Measurements from ENCODE around the gene UHRF2. TPM values are rescaled to one million over a fixed set of nuclear protein-coding genes. Genes with fewer than 3 reads are reported as not detected.

UHRF2 gene
- total RNA-seq, 2 experiments from 2014 or later = 141 to 149 TPM

DNA sequence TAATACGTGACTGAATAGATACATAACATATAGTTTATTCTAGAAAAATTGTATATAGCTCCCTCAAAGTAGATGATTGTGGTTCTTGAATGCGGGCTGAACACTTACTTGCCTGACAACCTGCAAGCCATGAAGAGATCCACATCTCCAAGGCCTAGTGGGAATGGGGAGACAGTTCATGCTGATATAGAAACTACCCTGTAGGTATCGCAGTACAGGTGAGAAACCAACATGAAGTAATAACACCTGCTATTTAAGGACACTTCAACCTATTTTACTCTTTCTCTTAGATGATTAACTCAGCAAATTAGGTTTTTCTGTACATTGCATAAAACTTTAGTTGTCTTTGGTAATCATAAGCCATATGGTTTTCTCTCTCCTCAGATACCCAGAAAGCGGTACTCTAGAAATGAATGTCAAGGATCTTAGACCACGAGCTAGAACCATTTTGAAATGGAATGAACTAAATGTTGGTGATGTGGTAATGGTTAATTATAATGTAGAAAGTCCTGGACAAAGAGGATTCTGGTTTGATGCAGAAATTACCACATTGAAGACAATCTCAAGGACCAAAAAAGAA lies 47.3 kb downstream of the UHRF2 start:
- POLR2A ChIA-PET = interaction anchor here (1.2 kb wide), 1 partner anchor 296 kb away, joined by 3 read pairs; no protein-coding TSS in a partner anchor
- TF ChIP-seq, protein P1, sequence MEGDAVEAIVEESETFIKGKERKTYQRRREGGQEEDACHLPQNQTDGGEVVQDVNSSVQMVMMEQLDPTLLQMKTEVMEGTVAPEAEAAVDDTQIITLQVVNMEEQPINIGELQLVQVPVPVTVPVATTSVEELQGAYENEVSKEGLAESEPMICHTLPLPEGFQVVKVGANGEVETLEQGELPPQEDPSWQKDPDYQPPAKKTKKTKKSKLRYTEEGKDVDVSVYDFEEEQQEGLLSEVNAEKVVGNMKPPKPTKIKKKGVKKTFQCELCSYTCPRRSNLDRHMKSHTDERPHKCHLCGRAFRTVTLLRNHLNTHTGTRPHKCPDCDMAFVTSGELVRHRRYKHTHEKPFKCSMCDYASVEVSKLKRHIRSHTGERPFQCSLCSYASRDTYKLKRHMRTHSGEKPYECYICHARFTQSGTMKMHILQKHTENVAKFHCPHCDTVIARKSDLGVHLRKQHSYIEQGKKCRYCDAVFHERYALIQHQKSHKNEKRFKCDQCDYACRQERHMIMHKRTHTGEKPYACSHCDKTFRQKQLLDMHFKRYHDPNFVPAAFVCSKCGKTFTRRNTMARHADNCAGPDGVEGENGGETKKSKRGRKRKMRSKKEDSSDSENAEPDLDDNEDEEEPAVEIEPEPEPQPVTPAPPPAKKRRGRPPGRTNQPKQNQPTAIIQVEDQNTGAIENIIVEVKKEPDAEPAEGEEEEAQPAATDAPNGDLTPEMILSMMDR (IDR thresholded peaks at IDR 0.05) = no peak
- Histone ChIP-seq H3K27ac (ENCODE audit: low read depth in 1 of 2, low read length in 2 of 2) (no peak overlapping the region), H3K4me1 (ENCODE audit: insufficient read depth, low read length) (no peaks in the 10 kb centered on the region), H3K9me3 (ENCODE audit: control insufficient read depth in 1 of 2, insufficient read depth in 1 of 2, low read length in 2 of 2) (peaks cover 0 to 3% of the 10 kb centered on the region in 2 experiments), H3K27me3 (ENCODE audit: control insufficient read depth in 1 of 2, insufficient read depth in 2 of 2, low read length in 2 of 2) (no peaks in the 10 kb centered on the region), H3K4me3 (ENCODE audit: low read length) (no peak overlapping the region), H3K36me3 (ENCODE audit: insufficient read depth, low read length) (peaks cover 16% of the 10 kb centered on the region)
- no peak overlapping the region for H3K27ac Mint-ChIP-seq
- intact Hi-C loops (cut with DNase I, micrococcal nuclease) = loop anchor here in 1 of 2 experiments (5.0 kb wide), 1 partner anchor 43 kb away; no protein-coding TSS in a partner anchor
- no peak overlapping the region for H3K4me3 Mint-ChIP-seq
- no peaks in the 10 kb centered on the region for H3K27me3 Mint-ChIP-seq
- no peak for DNase-seq
- peaks cover 83% of the 10 kb centered on the region for H3K36me3 Mint-ChIP-seq (ENCODE audit: low read depth)
- CTCF ChIA-PET = interaction anchor here (0.6 to 1.2 kb wide), 2 partner anchors 8 to 397 kb away, joined by 3 to 4 read pairs; no protein-coding TSS in a partner anchor
- no peak for ATAC-seq (ENCODE audit: poor library complexity)
- peaks cover 8% of the 10 kb centered on the region for H3K9me3 Mint-ChIP-seq
- H3K4me1 Mint-ChIP-seq (ENCODE audit: low read depth) = peaks cover 55% of the 10 kb centered on the region

DNA sequence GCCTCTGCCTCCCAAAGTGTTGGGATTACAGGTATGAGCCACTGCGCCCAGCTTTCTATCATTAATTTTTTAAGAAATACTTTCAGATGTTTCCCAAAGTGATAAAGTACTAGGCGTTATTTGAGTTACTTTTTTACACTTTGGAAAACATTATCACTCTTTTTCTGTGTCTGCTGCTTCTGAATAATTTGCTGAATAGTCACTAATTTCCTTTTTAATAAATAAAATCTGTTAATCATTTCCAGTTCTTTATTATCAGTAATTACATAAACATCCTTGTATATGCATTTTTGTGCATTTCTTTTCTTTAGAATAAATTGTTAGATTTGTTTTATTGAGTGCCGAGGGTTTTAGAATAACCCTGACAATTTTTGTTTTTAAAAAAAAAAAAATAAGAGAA lies 48.6 kb downstream of the UHRF2 start:
- Mint-ChIP-seq H3K27ac (no peak overlapping the region), H3K36me3 (ENCODE audit: low read depth) (peaks cover 76% of the 10 kb centered on the region), H3K4me1 (ENCODE audit: low read depth) (peaks cover 54% of the 10 kb centered on the region), H3K9me3 (peaks cover 8% of the 10 kb centered on the region), H3K27me3 (no peaks in the 10 kb centered on the region), H3K4me3 (no peak overlapping the region)
- Histone ChIP-seq H3K27ac (ENCODE audit: low read depth in 1 of 2, low read length in 2 of 2) (no peak overlapping the region), H3K36me3 (ENCODE audit: insufficient read depth, low read length) (peaks cover 25% of the 10 kb centered on the region), H3K27me3 (ENCODE audit: control insufficient read depth in 1 of 2, insufficient read depth in 2 of 2, low read length in 2 of 2) (no peaks in the 10 kb centered on the region), H3K4me3 (ENCODE audit: low read length) (no peak overlapping the region), H3K4me1 (ENCODE audit: insufficient read depth, low read length) (no peaks in the 10 kb centered on the region), H3K9me3 (ENCODE audit: control insufficient read depth in 1 of 2, insufficient read depth in 1 of 2, low read length in 2 of 2) (no peaks in the 10 kb centered on the region)
- CTCF ChIA-PET = no interaction called here
- DNase-seq (no peak), ATAC-seq (ENCODE audit: poor library complexity) (no peak)
- POLR2A ChIA-PET = interaction anchor here (0.7 kb wide), 1 partner anchor 48 kb away, joined by 3 read pairs; no protein-coding TSS in a partner anchor
- TF ChIP-seq, protein P1 (IDR thresholded peaks at IDR 0.05) = no peak
- intact Hi-C loops (cut with DNase I, micrococcal nuclease) = loop anchor here in 1 of 2 experiments (5.0 kb wide), 1 partner anchor 44 kb away; no protein-coding TSS in a partner anchor

DNA sequence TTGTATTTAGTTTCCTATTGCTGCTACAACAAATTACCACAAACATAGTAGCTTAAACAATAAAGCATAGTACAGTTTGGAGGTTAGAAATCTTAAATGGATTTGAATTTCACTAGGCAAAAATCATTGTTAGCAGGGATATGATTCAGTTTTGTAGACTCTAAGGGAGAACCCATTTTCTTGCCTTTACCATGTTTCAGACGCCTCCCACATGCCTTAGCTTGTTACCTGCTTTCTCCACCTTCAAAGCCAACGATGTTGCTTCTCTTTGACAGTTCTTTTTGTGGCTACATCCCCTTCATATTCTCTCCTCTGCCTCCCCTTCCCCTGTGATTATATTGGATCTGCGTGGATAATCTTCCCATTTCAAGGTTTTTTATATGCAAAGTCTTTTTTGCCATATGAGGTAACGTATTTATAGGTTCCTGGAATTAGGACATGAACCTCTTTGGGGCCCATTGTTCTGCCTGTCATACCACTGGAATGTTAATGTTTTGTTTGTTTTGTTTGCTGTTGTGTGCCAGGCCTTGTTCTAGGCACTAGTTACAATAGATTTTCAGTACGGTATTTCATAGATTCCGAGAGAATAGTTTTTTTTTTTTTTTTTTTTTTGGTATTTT lies 54.1 kb downstream of the UHRF2 start:
- Histone ChIP-seq H3K27ac (ENCODE audit: low read depth in 1 of 2, low read length in 2 of 2) (no peak overlapping the region), H3K27me3 (ENCODE audit: control insufficient read depth in 1 of 2, insufficient read depth in 2 of 2, low read length in 2 of 2) (no peaks in the 10 kb centered on the region), H3K9me3 (ENCODE audit: control insufficient read depth in 1 of 2, insufficient read depth in 1 of 2, low read length in 2 of 2) (no peaks in the 10 kb centered on the region), H3K36me3 (ENCODE audit: insufficient read depth, low read length) (peaks cover 17% of the 10 kb centered on the region), H3K4me1 (ENCODE audit: insufficient read depth, low read length) (no peaks in the 10 kb centered on the region), H3K4me3 (ENCODE audit: low read length) (no peak overlapping the region)
- no peaks in the 10 kb centered on the region for H3K27me3 Mint-ChIP-seq
- DNase-seq = no peak
- no peak for ATAC-seq (ENCODE audit: poor library complexity)
- H3K4me3 Mint-ChIP-seq = no peak overlapping the region
- peaks cover 62% of the 10 kb centered on the region for H3K36me3 Mint-ChIP-seq (ENCODE audit: low read depth)
- H3K27ac Mint-ChIP-seq = no peak overlapping the region
- intact Hi-C loops (cut with DNase I, micrococcal nuclease) = no loop called here
- no peaks in the 10 kb centered on the region for H3K9me3 Mint-ChIP-seq
- TF ChIP-seq, protein P1 (IDR thresholded peaks at IDR 0.05) = no peak
- CTCF ChIA-PET = no interaction called here
- POLR2A ChIA-PET = interaction anchor here (0.6 to 1.1 kb wide), 3 partner anchors 53 to 76 kb away, joined by 3 to 6 read pairs (median 3); partner anchors contain the start of gene UHRF2
- peaks cover 40% of the 10 kb centered on the region for H3K4me1 Mint-ChIP-seq (ENCODE audit: low read depth)
